Kidney (tissue), 14 donors: ENCODE data around the gene INF2. TPM values are rescaled to one million over a fixed set of nuclear protein-coding genes. Genes with fewer than 3 reads are reported as not detected.
"Not testable (repeated sequence)": the region's sequence is repeated elsewhere in the genome, so short reads cannot be mapped to it uniquely, and the experiment has no call there.

ENCODE experiments used
- DNase-seq, 5 donors: peaks; one replicate each; pipeline ENCODE4 v3.0.0-alpha.2; 2013 to 2020
- FAIRE-seq: peaks from 2 replicates; lab custom pipeline; 2012; peaks lifted over from hg19 to GRCh38; lab: Jason Lieb, UNC
- H3K27ac ChIP-seq, 2 donors: one replicate each; pipeline ENCODE4 v1.7.0; 2013; ENCODE audit warnings: low read depth in 2 of 2, low read length in 2 of 2, inconsistent platforms in 1 of 2
- H3K27me3 ChIP-seq: one replicate; pipeline ENCODE4 v1.7.1; 2013; ENCODE audit warnings: low read length, inconsistent platforms; ENCODE audit not compliant: control insufficient read depth, insufficient read depth
- H3K36me3 ChIP-seq, 3 donors: one replicate each; pipeline versions ENCODE4 v1.7.0 to v1.7.1; 2013; ENCODE audit warnings: low read length in 3 of 3, control low read depth in 1 of 3, inconsistent platforms in 1 of 3; ENCODE audit not compliant: insufficient read depth in 3 of 3, control insufficient read depth in 2 of 3
- H3K4me1 ChIP-seq, 3 donors: one replicate each; pipeline versions ENCODE4 v1.7.0 to v1.7.1; 2013; ENCODE audit warnings: low read length in 3 of 3, inconsistent platforms in 1 of 3, low read depth in 1 of 3; ENCODE audit not compliant: control insufficient read depth in 2 of 3, insufficient read depth in 2 of 3
- H3K4me3 ChIP-seq, 3 donors: one replicate each; pipeline versions ENCODE4 v1.7.0 to v1.8.1; 2013; ENCODE audit warnings: low read length in 3 of 3, control low read depth in 1 of 3, inconsistent platforms in 1 of 3
- H3K9ac ChIP-seq, 3 donors: one replicate each; pipeline versions ENCODE4 v1.7.0 to v1.7.1; 2013; ENCODE audit warnings: low read length in 3 of 3, control low read depth in 1 of 3, inconsistent platforms in 1 of 3
- H3K9me3 ChIP-seq, 3 donors: one replicate each; pipeline versions ENCODE4 v1.7.0 to v1.7.1; 2013; ENCODE audit warnings: low read length in 3 of 3, control low read depth in 1 of 3, inconsistent platforms in 1 of 3; ENCODE audit not compliant: control insufficient read depth in 2 of 3, insufficient read depth in 1 of 3
- intact Hi-C: fragments of 100-400 bp; cut with DNase I; formaldehyde crosslinking; loops from one replicate; pipeline ENCODE4 v1.11.1; 2022
- polyA plus RNA-seq: library from polyadenylated mRNA; stranded (reverse); fragments of 350-450 nt; fragmentation: Illumina TruSeq; extraction: RNeasy Lipid Tissue Mini Kit (QIAGEN cat#74804); gene quantifications from one replicate; pipeline ENCODE4 v1.2.3, GENCODE V29; 2014; ENCODE audit warnings: low read depth, low replicate concordance; ENCODE audit not compliant: insufficient read depth
- total RNA-seq: library from RNA; stranded (reverse); fragmentation: NEBNext Ultra II Directional; extraction: Animal tissue kit (Norgen Biotek cat#: 25700); gene quantifications from one replicate; pipeline ENCODE4 v1.2.1, GENCODE V29; 2021
- TF ChIP-seq, protein P1 (sequence below): IDR thresholded peaks from 3 replicates; pipeline ENCODE4 v1.5.1; 2012; ENCODE audit warnings: mild to moderate bottlenecking, moderate library complexity, borderline replicate concordance; ENCODE audit not compliant: insufficient read depth; ENCODE audit errors: extremely low read depth
- donor health status: control.
- donor health status: control.
- donor health status: control.
- donor health status: control.
- donor health status: control.
- donor health status: DM: yes; HTN: yes; CAD: no.
- donor health status: Normal renal cell carcinoma (clear cell type).

The INF2 gene
- total and polyA plus RNA-seq, 2 donors from 2014 or later = 58.5 to 82.7 TPM

- Histone ChIP-seq H3K4me3 (no peak overlapping the region), H3K4me1 (peaks cover 3 to 27% (median 20%) of the 10 kb centered on the region in 3 donors), H3K9me3 (no peaks in the 10 kb centered on the region), H3K27ac (peak overlapping the region in 1 of 2 donors; percentile 15), H3K27me3 (no peaks in the 10 kb centered on the region), H3K9ac (no peak overlapping the region), H3K36me3 (no peaks in the 10 kb centered on the region)
- no peak for FAIRE-seq
- TF ChIP-seq, protein P1, sequence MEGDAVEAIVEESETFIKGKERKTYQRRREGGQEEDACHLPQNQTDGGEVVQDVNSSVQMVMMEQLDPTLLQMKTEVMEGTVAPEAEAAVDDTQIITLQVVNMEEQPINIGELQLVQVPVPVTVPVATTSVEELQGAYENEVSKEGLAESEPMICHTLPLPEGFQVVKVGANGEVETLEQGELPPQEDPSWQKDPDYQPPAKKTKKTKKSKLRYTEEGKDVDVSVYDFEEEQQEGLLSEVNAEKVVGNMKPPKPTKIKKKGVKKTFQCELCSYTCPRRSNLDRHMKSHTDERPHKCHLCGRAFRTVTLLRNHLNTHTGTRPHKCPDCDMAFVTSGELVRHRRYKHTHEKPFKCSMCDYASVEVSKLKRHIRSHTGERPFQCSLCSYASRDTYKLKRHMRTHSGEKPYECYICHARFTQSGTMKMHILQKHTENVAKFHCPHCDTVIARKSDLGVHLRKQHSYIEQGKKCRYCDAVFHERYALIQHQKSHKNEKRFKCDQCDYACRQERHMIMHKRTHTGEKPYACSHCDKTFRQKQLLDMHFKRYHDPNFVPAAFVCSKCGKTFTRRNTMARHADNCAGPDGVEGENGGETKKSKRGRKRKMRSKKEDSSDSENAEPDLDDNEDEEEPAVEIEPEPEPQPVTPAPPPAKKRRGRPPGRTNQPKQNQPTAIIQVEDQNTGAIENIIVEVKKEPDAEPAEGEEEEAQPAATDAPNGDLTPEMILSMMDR = no peak
- intact Hi-C loops = no loop called here
- peak in 1 of 5 donors; percentile 52 for DNase-seq
Observed at GRCh38 chr14:104750056-104750752, 60.8 kb downstream of the INF2 start.

- H3K4me1 ChIP-seq = peaks cover 3 to 27% (median 22%) of the 10 kb centered on the region in 3 donors
- H3K36me3 ChIP-seq, FAIRE-seq, H3K4me3 ChIP-seq, H3K9ac ChIP-seq, H3K9me3 ChIP-seq, H3K27me3 ChIP-seq, intact Hi-C loops, H3K27ac ChIP-seq: not testable (repeated sequence)
- DNase-seq = peak in 1 of 5 donors; percentile 22
Observed at GRCh38 chr14:104750753-104751057, 61.3 kb downstream of the INF2 start.

- TF ChIP-seq, protein P1 = no peak
- Histone ChIP-seq H3K9ac (peak overlapping the region in 2 of 3 donors; percentile 35 to 65), H3K27ac (peak overlapping the region; percentile 6 to 79), H3K36me3 (peaks cover 2 to 10% (median 9%) of the 10 kb centered on the region in 3 donors), H3K27me3 (no peaks in the 10 kb centered on the region), H3K9me3 (no peaks in the 10 kb centered on the region), H3K4me3 (peak overlapping the region; percentile 57 to 89 (median 73)), H3K4me1 (peaks cover 3 to 27% (median 19%) of the 10 kb centered on the region in 3 donors)
- intact Hi-C loops = no loop called here
- FAIRE-seq (no peak), DNase-seq (peak in 2 of 5 donors; percentile 85 to 86)
Observed at GRCh38 chr14:104751539-104752422, 62.4 kb downstream of the INF2 start.

DNA sequence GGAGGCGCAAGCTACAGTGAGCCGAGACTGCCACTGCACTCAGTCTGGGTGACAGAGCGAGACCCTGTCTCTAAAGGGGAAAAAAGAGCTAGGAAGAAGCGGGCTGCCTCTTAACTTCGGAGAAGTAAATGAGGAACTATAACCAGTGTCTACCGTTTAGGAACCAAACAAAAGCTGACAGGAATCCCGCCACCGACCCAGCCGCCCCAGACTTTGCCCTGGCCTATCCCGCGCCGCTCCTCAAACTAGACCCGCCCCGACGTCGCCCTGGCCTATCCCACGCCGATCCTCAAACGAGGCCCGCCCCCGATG lies 63.0 kb downstream of the INF2 start:
- Histone ChIP-seq H3K4me3 (peak overlapping the region; percentile 57 to 89 (median 73)), H3K9ac (peak overlapping the region in 2 of 3 donors; percentile 35 to 65), H3K9me3 (no peaks in the 10 kb centered on the region), H3K27ac (peak overlapping the region; percentile 6 to 79), H3K27me3 (no peaks in the 10 kb centered on the region), H3K4me1 (peaks cover 3 to 27% (median 19%) of the 10 kb centered on the region in 3 donors), H3K36me3 (peaks cover 2 to 15% (median 11%) of the 10 kb centered on the region in 3 donors)
- FAIRE-seq = no peak
- intact Hi-C loops = no loop called here
- no peak for DNase-seq
- TF ChIP-seq, protein P1 = no peak
